HL-60 (cell line): ENCODE measurements around the gene POM121.
"Not testable (repeated sequence)": the region's sequence is repeated elsewhere in the genome, so short reads cannot be mapped to it uniquely, and the experiment has no call there.

Source experiments
- CTCF ChIP-seq: IDR thresholded peaks from one replicate; pipeline ENCODE4 v1.5.1; 2011; ENCODE audit warnings: low read length, control low read depth, inconsistent platforms; ENCODE audit not compliant: insufficient read depth
- GABPA ChIP-seq: IDR thresholded peaks from 2 replicates; pipeline ENCODE4 v1.6.1; 2012; ENCODE audit warnings: low read depth
- POLR2AphosphoS5 ChIP-seq: IDR thresholded peaks from 2 replicates; pipeline ENCODE4 v1.6.1; 2012; ENCODE audit warnings: low read depth
- REST ChIP-seq: IDR thresholded peaks from 2 replicates; pipeline ENCODE4 v1.6.1; 2012; ENCODE audit warnings: low read depth; ENCODE audit not compliant: insufficient replicate concordance

- TF ChIP-seq CTCF, REST, POLR2AphosphoS5, GABPA: not testable (repeated sequence)
Observed at GRCh38 chr7:72948714-72949113, 23.8 kb downstream of the POM121 start.
